ENCODE data around the gene PSME4.

- TF ChIP-seq CTCF (IDR thresholded peaks at IDR 0.05) (no peak), POLR2A (IDR thresholded peaks at IDR 0.05) (no peak), POLR2AphosphoS5 (IDR thresholded peaks at IDR 0.05) (no peak)
Observed at GRCh38 chr2:53877556-53877955, 93.2 kb downstream of the PSME4 start.

Data from prostate gland (tissue), 2 donors.